Right lobe of liver (tissue), 6 donors: ENCODE measurements around the gene CCR1. TPM values are rescaled to one million over a fixed set of nuclear protein-coding genes. Genes with fewer than 3 reads are reported as not detected.

Experiments used
- ATAC-seq, 4 donors: fragments of 200-7000 bp; cut with Tn5 transposase; one replicate each; pipeline ENCODE4 v1.9.1; 2020; ENCODE audit warnings: mild to moderate bottlenecking in 4 of 4, moderate library complexity in 4 of 4
- DNase-seq, 3 donors: peaks; one replicate each; pipeline ENCODE4 v3.0.0-alpha.2; 2020
- H3K27ac ChIP-seq, 3 donors: fragments of 200-600 bp; one replicate each; pipeline ENCODE4 v1.8.0; 2022
- H3K27me3 ChIP-seq, 2 donors: fragments of 200-600 bp; one replicate each; pipeline ENCODE4 v1.8.0; 2022
- H3K36me3 ChIP-seq, 4 donors: fragments of 200-600 bp; sonication (generic) in 1 of 4; one replicate each; pipeline versions ENCODE4 v1.5.1 to v1.8.0; 2017 to 2022; ENCODE audit warnings: control low read depth in 1 of 4
- H3K4me1 ChIP-seq, 4 donors: fragments of 200-600 bp; sonication (generic) in 1 of 4; one replicate each; pipeline versions ENCODE4 v1.5.1 to v1.8.0; 2017 to 2022; ENCODE audit warnings: control low read depth in 1 of 4
- H3K4me3 ChIP-seq, 3 donors: fragments of 200-600 bp; one replicate each; pipeline ENCODE4 v1.8.0; 2022
- H3K9me3 ChIP-seq, 4 donors: fragments of 200-600 bp; sonication (generic) in 1 of 4; one replicate each; pipeline versions ENCODE4 v1.5.1 to v1.8.0; 2017 to 2022; ENCODE audit warnings: control low read depth in 1 of 4
- CTCF ChIP-seq, 4 donors: fragments of 200-600 bp in 3 of 4; fragments of 450-650 bp in 1 of 4; IDR thresholded peaks; one replicate each; pipeline versions ENCODE4 v1.5.1 to v1.8.0; 2016 to 2022; ENCODE audit warnings: antibody characterized with exemption in 4 of 4, mild to moderate bottlenecking in 2 of 4
- POLR2A ChIP-seq: fragments of 450-650 bp; IDR thresholded peaks from one replicate; pipeline ENCODE4 v1.6.1; 2017; ENCODE audit warnings: antibody characterized with exemption, mild to moderate bottlenecking
- WGBS: methylation state at CpG from one replicate; pipeline ENCODE4 v1.1.6; 2018; ENCODE audit warnings: low coverage, low lambda C conversion rate; ENCODE audit not compliant: insufficient coverage; ENCODE audit errors: missing lambda C conversion rate; 5-methylcytosine and 5-hydroxymethylcytosine counted together
- intact Hi-C, 2 donors: fragments of 100-400 bp; cut with DNase I; formaldehyde crosslinking; loops; one replicate each; pipeline versions ENCODE4 v1.11.2 to v1.14.1; 2022
- total RNA-seq, 6 experiments: library from RNA; depleted of rRNA in 2 of 6; stranded (reverse); fragments of >200 nt in 2 of 6; fragmentation: NEBNext Ultra II Directional in 3 of 6; extraction: Animal tissue kit (Norgen Biotek cat#: 25700) in 3 of 6; gene quantifications; one replicate each; pipeline versions ENCODE4 v1.1.0 to v1.2.4, GENCODE V29; 2016 to 2023
- donor health status: DM: no; HTN: yes; CAD: no.
- donor health status: DM: no; HTN: no; CAD: no.
- donor health status: DM: no; HTN: no; CAD: no.
- donor health status: DM: no; HTN: yes; CAD: no.
- donor health status: DM: no; HTN: yes; CAD: no.

The CCR1 gene
- total RNA-seq, 6 experiments from 2014 or later = 1.6 to 17.3 (median 3.1) TPM

GRCh38 chr3:46228260-46229242 is 20.4 kb upstream of the CCR1 start:
- no peaks in the 10 kb centered on the region for H3K27me3 ChIP-seq
- WGBS = 44% methylated on average over 5 of the region's 5 CpGs
- peaks cover 0 to 8% (median 0%) of the 10 kb centered on the region in 4 donors for H3K9me3 ChIP-seq
- H3K36me3 ChIP-seq = no peaks in the 10 kb centered on the region
- intact Hi-C loops = no loop called here
- DNase-seq = no peak
- H3K4me1 ChIP-seq = no peaks in the 10 kb centered on the region
- H3K4me3 ChIP-seq = no peak overlapping the region
- H3K27ac ChIP-seq = no peak overlapping the region
- ATAC-seq = no peak
- TF ChIP-seq POLR2A (no peak), CTCF (IDR thresholded peaks at IDR 0.05) (no peak)

- peak in 3 of 4 donors; percentile 17 to 59 (median 41) for ATAC-seq
- TF ChIP-seq POLR2A = no peak
- TF ChIP-seq CTCF (IDR thresholded peaks at IDR 0.05) = no peak
Measured at GRCh38 chr3:46222435-46223161, 14.5 kb upstream of the CCR1 start.

GRCh38 chr3:46221938-46222337 is 13.8 kb upstream of the CCR1 start:
- WGBS = no CpG with 5 or more reads among the region's 1 CpG

More at GRCh38 chr3:46222435-46223161, 14.5 kb upstream of the CCR1 start:
- H3K9me3 ChIP-seq = peaks cover 0 to 8% (median 0%) of the 10 kb centered on the region in 4 donors
- no peak overlapping the region for H3K4me3 ChIP-seq
- WGBS = 45% methylated on average over 6 of the region's 7 CpGs
- intact Hi-C loops = no loop called here
- no peak for DNase-seq
- H3K27me3 ChIP-seq = no peaks in the 10 kb centered on the region
- H3K4me1 ChIP-seq = no peaks in the 10 kb centered on the region
- no peaks in the 10 kb centered on the region for H3K36me3 ChIP-seq
- H3K27ac ChIP-seq = no peak overlapping the region

More at GRCh38 chr3:46221938-46222337, 13.8 kb upstream of the CCR1 start:
- Histone ChIP-seq H3K9me3 (peaks cover 0 to 7% (median 0%) of the 10 kb centered on the region in 4 donors), H3K27ac (no peak overlapping the region), H3K27me3 (no peaks in the 10 kb centered on the region), H3K4me1 (no peaks in the 10 kb centered on the region), H3K4me3 (no peak overlapping the region), H3K36me3 (no peaks in the 10 kb centered on the region)
- peak in 1 of 4 donors; percentile 10 for ATAC-seq
- DNase-seq = no peak
- intact Hi-C loops = no loop called here
- TF ChIP-seq POLR2A (no peak), CTCF (IDR thresholded peaks at IDR 0.05) (no peak)
